ENCODE measurements around the gene ADGRB2. TPM values are rescaled to one million over a fixed set of nuclear protein-coding genes. Genes with fewer than 3 reads are reported as not detected.

Gene ADGRB2
- total RNA-seq, 1 donor from 2014 or later = 14.2 TPM

DNA sequence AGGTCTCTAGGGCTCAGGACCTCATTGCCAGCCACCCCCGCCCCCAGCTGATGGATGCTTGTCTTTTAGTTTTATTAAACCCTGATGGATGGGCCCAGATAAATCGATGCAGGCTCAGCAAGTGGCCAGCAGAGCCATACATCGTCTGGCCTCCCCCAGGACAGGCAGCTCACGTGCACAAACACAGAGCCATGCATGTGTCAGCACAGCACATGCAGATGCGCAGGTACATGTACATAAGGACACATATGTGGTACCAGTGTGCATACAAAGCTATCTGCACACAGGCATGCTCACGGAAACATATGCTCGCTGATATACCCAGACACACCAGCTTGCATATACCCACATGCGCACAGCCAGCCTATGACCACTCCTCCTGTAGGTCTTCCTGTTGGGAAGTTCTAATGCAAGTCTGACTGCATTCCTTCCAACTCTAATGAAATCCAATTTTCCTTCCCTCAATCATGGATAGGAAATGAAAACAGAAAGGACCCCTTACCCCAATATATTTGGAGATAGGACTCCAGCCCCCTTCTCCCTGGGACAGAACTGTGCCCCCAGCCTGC, 61.2 kb downstream of the ADGRB2 start:
- H3K27ac Mint-ChIP-seq = no peak overlapping the region
- no peak for DNase-seq (ENCODE audit: extremely low spot score, unreplicated experiment)
- no peaks in the 10 kb centered on the region for H3K9me3 Mint-ChIP-seq
- peak overlapping the region; percentile 76 for H3K4me3 Mint-ChIP-seq
- no peaks in the 10 kb centered on the region for H3K36me3 Mint-ChIP-seq
- TF ChIP-seq CTCF (conservative IDR thresholded peaks at IDR 0.05) = no peak
- peaks cover 65% of the 10 kb centered on the region for H3K4me1 Mint-ChIP-seq (ENCODE audit: unreplicated experiment)
- H3K27me3 Mint-ChIP-seq = peaks cover 20% of the 10 kb centered on the region

DNA sequence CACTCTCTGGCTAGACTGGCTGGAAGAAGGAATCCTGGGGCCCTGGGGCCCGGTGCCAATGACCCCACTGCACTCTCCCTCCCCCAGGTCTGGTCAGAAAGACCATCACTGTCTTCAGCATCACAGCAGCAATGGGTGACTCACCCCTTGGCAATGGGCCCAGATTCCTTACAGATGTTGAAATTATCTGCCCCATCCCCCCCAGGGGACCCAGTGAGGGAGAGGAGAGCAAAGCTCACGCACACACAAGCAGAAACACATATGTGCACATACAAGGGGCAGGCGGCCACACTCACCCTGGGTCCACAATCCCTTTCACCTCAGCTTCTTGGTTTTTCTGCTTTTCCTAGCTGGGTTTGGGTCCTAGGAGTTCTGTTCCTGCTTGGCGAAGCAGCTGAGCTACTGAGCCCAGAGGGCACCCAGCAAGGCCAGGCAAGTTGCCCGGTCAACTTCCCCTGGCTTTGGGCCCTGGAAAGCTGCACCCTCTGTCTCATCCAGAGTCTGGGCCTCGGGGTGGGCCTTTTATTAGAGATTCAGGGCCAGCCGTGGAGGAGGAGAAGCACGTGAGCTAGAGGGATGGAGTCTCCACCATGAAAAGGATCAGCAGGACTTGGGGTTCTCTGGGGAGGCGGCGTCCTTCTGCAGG, 62.9 kb downstream of the ADGRB2 start:
- TF ChIP-seq CTCF (conservative IDR thresholded peaks at IDR 0.05) = no peak
- H3K4me3 Mint-ChIP-seq = peak overlapping the region; percentile 52
- peaks cover 20% of the 10 kb centered on the region for H3K27me3 Mint-ChIP-seq
- no peaks in the 10 kb centered on the region for H3K36me3 Mint-ChIP-seq
- H3K9me3 Mint-ChIP-seq = no peaks in the 10 kb centered on the region
- peak overlapping the region; percentile 17 for H3K27ac Mint-ChIP-seq
- DNase-seq (ENCODE audit: extremely low spot score, unreplicated experiment) = no peak
- peaks cover 55% of the 10 kb centered on the region for H3K4me1 Mint-ChIP-seq (ENCODE audit: unreplicated experiment)

GRCh38 chr1:31700468-31701090, 63.6 kb downstream of the ADGRB2 start:
- Mint-ChIP-seq H3K36me3 (no peaks in the 10 kb centered on the region), H3K27ac (peak overlapping the region; percentile 17), H3K4me3 (peak overlapping the region; percentile 42), H3K9me3 (no peaks in the 10 kb centered on the region), H3K27me3 (peaks cover 16% of the 10 kb centered on the region), H3K4me1 (ENCODE audit: unreplicated experiment) (peaks cover 48% of the 10 kb centered on the region)
- no peak for TF ChIP-seq CTCF (conservative IDR thresholded peaks at IDR 0.05)
- no peak for DNase-seq (ENCODE audit: extremely low spot score, unreplicated experiment)

GRCh38 chr1:31699341-31699891, 64.7 kb downstream of the ADGRB2 start:
- no peak for DNase-seq (ENCODE audit: extremely low spot score, unreplicated experiment)
- H3K9me3 Mint-ChIP-seq = no peaks in the 10 kb centered on the region
- TF ChIP-seq CTCF (conservative IDR thresholded peaks at IDR 0.05) = no peak
- H3K36me3 Mint-ChIP-seq = no peaks in the 10 kb centered on the region
- H3K4me1 Mint-ChIP-seq (ENCODE audit: unreplicated experiment) = peaks cover 43% of the 10 kb centered on the region
- H3K27ac Mint-ChIP-seq = no peak overlapping the region
- H3K4me3 Mint-ChIP-seq = no peak overlapping the region
- peaks cover 8% of the 10 kb centered on the region for H3K27me3 Mint-ChIP-seq

DNA sequence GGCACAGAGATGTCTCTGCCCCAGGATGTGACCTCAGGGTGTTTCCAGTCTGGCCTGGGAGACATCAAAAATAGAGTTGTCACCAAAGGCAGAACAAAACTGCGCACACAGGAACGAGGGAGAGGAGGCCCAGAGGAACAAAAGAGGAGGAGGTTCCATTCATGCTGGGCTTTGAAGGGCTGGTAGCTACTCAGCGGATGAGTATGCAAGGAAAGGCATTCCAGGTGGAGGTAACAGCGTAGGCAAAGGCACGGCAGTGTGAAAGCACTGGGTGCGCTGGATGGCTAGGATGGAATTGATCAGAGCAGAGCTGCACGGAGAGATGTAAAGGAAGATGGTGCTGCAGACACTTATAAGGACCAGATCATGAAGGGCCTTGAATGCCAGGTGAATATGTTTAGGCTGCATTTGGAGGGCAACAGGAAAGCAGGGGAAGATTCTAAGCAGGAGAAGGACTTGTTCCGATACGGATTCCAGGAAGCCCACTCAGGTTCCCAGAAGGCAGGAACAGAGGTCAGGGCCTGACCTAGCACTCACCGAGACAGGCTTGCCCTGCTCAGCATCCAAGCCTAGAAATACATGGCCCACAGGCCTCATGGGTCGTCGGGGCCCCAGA, 66.7 kb downstream of the ADGRB2 start:
- Mint-ChIP-seq H3K36me3 (no peaks in the 10 kb centered on the region), H3K4me1 (ENCODE audit: unreplicated experiment) (peaks cover 42% of the 10 kb centered on the region), H3K27me3 (peaks cover 3% of the 10 kb centered on the region), H3K4me3 (no peak overlapping the region), H3K9me3 (no peaks in the 10 kb centered on the region), H3K27ac (no peak overlapping the region)
- TF ChIP-seq CTCF (conservative IDR thresholded peaks at IDR 0.05) = no peak
- no peak for DNase-seq (ENCODE audit: extremely low spot score, unreplicated experiment)

Measured in type B pancreatic cell (in vitro differentiated cells).